Spleen (tissue), 11 donors: ENCODE results near the gene DHX29. TPM values are rescaled to one million over a fixed set of nuclear protein-coding genes. Genes with fewer than 3 reads are reported as not detected.

Experiments used
- DNase-seq: peaks from one replicate; pipeline ENCODE4 v3.0.0-alpha.2; 2020
- H3K27ac ChIP-seq, 8 donors: fragments of 200-600 bp; sonication (generic) in 7 of 8; 1 replicate in 4 of 8; 2 replicates in 4 of 8; pipeline versions ENCODE4 v1.5.0 to v1.8.0; 2016 to 2021; ENCODE audit warnings: inconsistent platforms in 4 of 8, mild to moderate bottlenecking in 4 of 8, moderate library complexity in 1 of 8
- H3K27me3 ChIP-seq, 7 donors: fragments of 200-600 bp; sonication (generic) in 6 of 7; replicated peaks in 1 of 7; 1 replicate in 4 of 7; 2 replicates in 3 of 7; pipeline versions ENCODE4 v1.5.0 to v1.8.0; 2016 to 2021; ENCODE audit warnings: inconsistent platforms in 3 of 7, mild to moderate bottlenecking in 1 of 7
- H3K36me3 ChIP-seq, 6 donors: fragments of 200-600 bp; sonication (generic) in 5 of 6; 1 replicate in 4 of 6; 2 replicates in 2 of 6; pipeline versions ENCODE4 v1.5.0 to v1.8.0; 2016 to 2021; ENCODE audit warnings: inconsistent platforms in 2 of 6
- H3K4me1 ChIP-seq, 6 donors: fragments of 200-600 bp; sonication (generic) in 5 of 6; 1 replicate in 3 of 6; 2 replicates in 3 of 6; pipeline versions ENCODE4 v1.5.0 to v1.8.0; 2016 to 2021; ENCODE audit warnings: inconsistent platforms in 3 of 6
- H3K4me3 ChIP-seq, 8 donors: fragments of 200-600 bp; sonication (generic) in 7 of 8; 1 replicate in 4 of 8; 2 replicates in 4 of 8; pipeline versions ENCODE4 v1.5.0 to v1.8.0; 2016 to 2021; ENCODE audit warnings: inconsistent platforms in 4 of 8, mild to moderate bottlenecking in 4 of 8, moderate library complexity in 2 of 8
- H3K9me3 ChIP-seq, 8 donors: fragments of 200-600 bp; sonication (generic) in 7 of 8; 1 replicate in 4 of 8; 2 replicates in 4 of 8; pipeline versions ENCODE4 v1.5.0 to v1.8.0; 2016 to 2021; ENCODE audit warnings: inconsistent platforms in 4 of 8
- CTCF ChIP-seq, 11 experiments: fragments of 200-600 bp in 7 of 11; fragments of 450-650 bp in 4 of 11; sonication (generic) in 4 of 11; IDR thresholded peaks in 8 of 11; conservative IDR thresholded peaks in 3 of 11; 1 replicate in 7 of 11; 2 replicates in 4 of 11; pipeline versions ENCODE4 v1.4.0 to v1.8.0; 2016 to 2021; ENCODE audit warnings: antibody characterized with exemption in 11 of 11, inconsistent platforms in 4 of 11, mild to moderate bottlenecking in 1 of 11
- POLR2A ChIP-seq, 3 donors: fragments of 450-650 bp; IDR thresholded peaks; one replicate each; pipeline ENCODE4 v1.5.1; 2017; ENCODE audit warnings: antibody characterized with exemption in 3 of 3, mild to moderate bottlenecking in 1 of 3
- POLR2AphosphoS5 ChIP-seq, 3 donors: sonication (generic); formaldehyde crosslinking; IDR thresholded peaks; one replicate each; pipeline ENCODE4 v1.5.1; 2017; ENCODE audit warnings: antibody characterized with exemption in 3 of 3
- WGBS, 5 donors: extraction: QIAGEN DNeasy Blood & Tissue Kit in 3 of 5; methylation state at CpG; one replicate each; pipeline versions ENCODE4 v1.1.5 to v1.1.7; 2013 to 2018; 5-methylcytosine and 5-hydroxymethylcytosine counted together
- intact Hi-C: fragments of 100-400 bp; cut with DNase I; formaldehyde crosslinking; loops from one replicate; pipeline ENCODE4 v1.15.0; 2023; ENCODE audit warnings: low total_unique reads
- polyA plus RNA-seq, 3 donors: library from polyadenylated mRNA; stranded (reverse); fragments of 200-250 nt; gene quantifications; one replicate each; pipeline ENCODE4 v1.2.1, GENCODE V29; 2013
- total RNA-seq, 7 donors: library from RNA; depleted of rRNA in 3 of 7; stranded (reverse); fragments of >200 nt in 3 of 7; fragmentation: NEBNext Ultra II Directional in 4 of 7; extraction: Animal tissue kit (Norgen Biotek cat#: 25700) in 4 of 7; gene quantifications; one replicate each; pipeline versions ENCODE4 v1.1.0 to v1.2.1, GENCODE V29; 2016 to 2021
- donor health status: healthy with polysubstance abuse.
- donor health status: DM: no; HTN: no; CAD: no; lungs with moderate emphysema.
- donor health status: DM: no; HTN: no; CAD: no.
- donor health status: Bipolar disorder and iron deficiency.
- donor health status: healthy.
- donor health status: DM: no; HTN: no; CAD: no.
- donor health status: DM: yes; HTN: yes; CAD: no.

DHX29 gene
- total and polyA plus RNA-seq, 10 donors, result 4.5 to 27.0 (median 17.5) TPM

DNA sequence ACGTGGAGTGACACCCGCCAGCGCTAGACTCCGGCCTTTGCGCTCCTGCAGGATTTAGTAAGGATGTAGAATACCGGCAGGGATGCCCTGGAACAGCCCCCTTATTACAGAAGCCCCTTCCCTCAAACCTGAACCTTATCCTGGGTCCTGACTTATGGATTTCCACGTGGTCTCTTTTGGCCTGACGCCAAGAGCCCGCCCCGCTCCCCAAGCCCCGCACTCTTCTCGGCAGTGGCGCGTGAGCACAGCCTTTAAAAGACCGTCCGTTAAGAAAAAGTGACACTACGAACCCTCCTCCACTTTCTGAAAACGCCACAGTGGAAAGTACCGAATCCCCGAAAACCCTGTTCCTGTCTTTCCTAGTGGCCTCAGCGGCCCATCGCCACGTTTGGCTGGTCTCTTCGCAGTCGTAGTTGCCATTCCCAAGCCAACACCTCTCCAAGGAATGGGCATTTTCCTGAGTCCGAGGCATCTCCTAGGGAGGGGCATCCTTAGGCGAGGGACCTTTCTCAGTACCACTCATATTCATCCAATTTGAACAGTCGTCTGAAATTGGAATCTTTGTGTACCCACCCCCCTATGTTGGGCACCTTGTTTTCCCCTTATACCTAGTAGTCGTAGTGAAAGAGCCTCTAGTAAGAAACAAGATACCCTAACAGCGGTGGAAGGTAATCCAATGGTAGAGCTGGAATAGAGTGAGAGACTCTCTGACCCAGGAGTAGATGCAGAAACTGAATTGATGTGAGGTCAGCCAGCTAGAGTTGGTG is 79.6 kb downstream of the DHX29 start:
- intact Hi-C loops, result loop anchor here (10.0 kb wide), 1 partner anchor 53 kb away; the partner anchor contains the start of gene CDC20B

GRCh38 chr5:55226934-55227663 is 80.4 kb downstream of the DHX29 start, which contains the start of gene MCIDAS:
Gene MCIDAS (minus strand): TSS chr5:55227315. CDS start chr5:55227138, 177 bp downstream.
- 1% methylated on average over 36 to 80 of the region's 80 CpGs for WGBS, 5 donors
- intact Hi-C loops, result loop anchor here (10.0 kb wide), 1 partner anchor 52 kb away; the partner anchor contains the start of gene CDC20B
- H3K36me3 ChIP-seq, result no peaks in the 10 kb centered on the region
- H3K27me3 ChIP-seq, result peaks cover 54 to 100% (median 100%) of the 10 kb centered on the region in 7 donors
- DNase-seq, result peak; percentile 80
- peaks cover 28 to 59% (median 47%) of the 10 kb centered on the region in 6 donors for H3K4me1 ChIP-seq
- TF ChIP-seq CTCF (IDR thresholded peaks at IDR 0.05 in 8 of 11, conservative IDR thresholded peaks at IDR 0.05 in 3 of 11) (peak in 1 of 11 experiments; percentile 2), POLR2A (IDR thresholded peaks at IDR 0.05) (no peak)
- H3K4me3 ChIP-seq, result peak within 1 kb of the TSS; percentile 23 to 73 (median 42)
- no peak within 1 kb of the TSS for H3K27ac ChIP-seq
- H3K9me3 ChIP-seq, result no peaks in the 10 kb centered on the region

More for the DNA sequence above, 79.6 kb downstream of the DHX29 start:
- Histone ChIP-seq H3K27me3 (peaks cover 53 to 100% (median 100%) of the 10 kb centered on the region in 7 donors), H3K36me3 (no peaks in the 10 kb centered on the region), H3K27ac (no peak overlapping the region), H3K4me1 (peaks cover 35 to 59% (median 50%) of the 10 kb centered on the region in 6 donors), H3K9me3 (no peaks in the 10 kb centered on the region), H3K4me3 (peak overlapping the region in 7 of 8 donors; percentile 32 to 73 (median 43))
- no peak for DNase-seq
- WGBS, 5 donors, result 5 to 8% (median 6%) methylated on average over 29 to 30 of the region's 30 CpGs
- TF ChIP-seq POLR2A (IDR thresholded peaks at IDR 0.05) (no peak), POLR2AphosphoS5 (IDR thresholded peaks at IDR 0.05) (no peak), CTCF (IDR thresholded peaks at IDR 0.05 in 8 of 11, conservative IDR thresholded peaks at IDR 0.05 in 3 of 11) (no peak)

DNA sequence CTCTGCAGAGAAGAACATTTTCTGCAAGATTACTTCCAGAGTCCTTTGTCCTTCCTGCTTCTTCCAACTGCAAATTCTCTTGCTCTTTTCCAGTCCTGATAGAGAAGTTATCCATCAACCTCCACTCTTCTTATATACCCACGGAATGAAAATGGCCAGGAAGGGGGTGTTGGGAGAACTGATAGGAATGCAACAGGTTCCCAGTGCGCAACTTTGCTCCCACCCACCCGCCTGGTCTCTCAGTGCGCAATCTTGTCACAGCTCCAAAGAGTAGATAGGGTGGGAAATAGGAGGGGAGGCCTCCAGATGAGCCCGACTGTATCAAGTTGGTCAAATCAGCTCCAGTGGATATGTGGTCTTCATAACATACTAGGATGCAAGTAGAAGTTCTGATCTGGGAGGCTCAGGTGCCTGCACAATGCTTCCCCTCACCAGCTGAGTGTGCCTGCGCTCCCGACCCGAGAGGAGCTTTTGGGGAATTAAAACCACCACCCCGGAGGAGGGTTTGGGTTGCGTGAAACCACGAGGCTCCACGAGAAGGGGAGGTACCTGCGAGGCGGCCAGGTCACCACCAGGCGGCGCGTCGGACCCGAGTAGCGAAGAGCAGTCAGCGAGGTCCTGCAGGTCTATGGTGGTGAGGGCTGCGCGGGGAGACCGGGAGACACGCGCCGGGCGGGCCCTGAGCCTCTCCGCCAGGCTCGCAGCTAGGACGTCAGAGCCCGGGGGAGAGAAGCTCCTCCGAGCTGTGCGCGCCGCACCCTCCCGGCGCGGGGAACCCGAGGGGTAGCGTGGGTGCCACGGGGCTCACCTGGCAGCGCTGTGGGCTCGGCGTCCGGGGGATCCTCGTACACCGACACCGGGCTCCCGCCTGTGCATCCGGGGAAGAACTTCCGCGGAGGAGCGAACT is 81.2 kb downstream of the DHX29 start:
- Histone ChIP-seq H3K9me3 (no peaks in the 10 kb centered on the region), H3K36me3 (no peaks in the 10 kb centered on the region), H3K4me3 (peak overlapping the region; percentile 23 to 73 (median 42)), H3K4me1 (peaks cover 20 to 54% (median 39%) of the 10 kb centered on the region in 6 donors), H3K27ac (no peak overlapping the region), H3K27me3 (peaks cover 53 to 100% (median 100%) of the 10 kb centered on the region in 7 donors)
- 3 to 9% (median 4%) methylated on average over 26 to 54 of the region's 54 CpGs for WGBS, 5 donors
- TF ChIP-seq POLR2AphosphoS5 (IDR thresholded peaks at IDR 0.05), result no peak
- no peak for TF ChIP-seq POLR2A (IDR thresholded peaks at IDR 0.05)
- peak in 3 of 11 experiments; percentile 16 to 29 (median 26) for TF ChIP-seq CTCF (IDR thresholded peaks at IDR 0.05 in 8 of 11, conservative IDR thresholded peaks at IDR 0.05 in 3 of 11)
- intact Hi-C loops, result loop anchor here (10.0 kb wide), 1 partner anchor 51 kb away; the partner anchor contains the start of gene CDC20B
- DNase-seq, result peak; percentile 77
